ENCODE data around the gene PSMD4. TPM values are rescaled to one million over a fixed set of nuclear protein-coding genes. Genes with fewer than 3 reads are reported as not detected.
"Not testable (repeated sequence)": the region's sequence is repeated elsewhere in the genome, so short reads cannot be mapped to it uniquely, and the experiment has no call there.

PSMD4 gene
- total RNA-seq, 1 donor from 2014 or later: 285 TPM

GRCh38 chr1:151246786-151247185 lies 7.7 kb upstream of the PSMD4 start:
- peaks cover 52% of the 10 kb centered on the region for H3K36me3 Mint-ChIP-seq (ENCODE audit: low read depth)

GRCh38 chr1:151251656-151252470 lies 2.7 kb upstream of the PSMD4 start:
- Mint-ChIP-seq H3K9me3 (no peaks in the 10 kb centered on the region), H3K27ac (no peak overlapping the region), H3K36me3 (ENCODE audit: low read depth) (peaks cover 24% of the 10 kb centered on the region), H3K4me1 (ENCODE audit: low read depth) (peaks cover 11% of the 10 kb centered on the region), H3K4me3 (no peak overlapping the region), H3K27me3 (ENCODE audit: insufficient read depth) (no peaks in the 10 kb centered on the region)
- peak; percentile 48 for DNase-seq (ENCODE audit: low spot score)
- intact Hi-C loops (cut with micrococcal nuclease): loop anchor here (1.0 kb wide), 2 partner anchors 56 to 153 kb away; no protein-coding TSS in a partner anchor

More at GRCh38 chr1:151246786-151247185, 7.7 kb upstream of the PSMD4 start:
- no peaks in the 10 kb centered on the region for H3K27me3 Mint-ChIP-seq (ENCODE audit: insufficient read depth)
- DNase-seq (ENCODE audit: low spot score): no peak
- H3K4me3 Mint-ChIP-seq: no peak overlapping the region
- H3K4me1 Mint-ChIP-seq (ENCODE audit: low read depth): no peaks in the 10 kb centered on the region
- no peaks in the 10 kb centered on the region for H3K9me3 Mint-ChIP-seq
- intact Hi-C loops (cut with micrococcal nuclease): no loop called here
- no peak overlapping the region for H3K27ac Mint-ChIP-seq

- no peak for DNase-seq (ENCODE audit: low spot score)
- H3K4me3 Mint-ChIP-seq: peak overlapping the region; percentile 98
- peak overlapping the region; percentile 88 for H3K27ac Mint-ChIP-seq
- no peaks in the 10 kb centered on the region for H3K9me3 Mint-ChIP-seq
- H3K36me3 Mint-ChIP-seq (ENCODE audit: low read depth): peaks cover 9% of the 10 kb centered on the region
- intact Hi-C loops (cut with micrococcal nuclease): loop anchor here (2.0 kb wide), 2 partner anchors 85 to 199 kb away; no protein-coding TSS in a partner anchor
- peaks cover 17% of the 10 kb centered on the region for H3K4me1 Mint-ChIP-seq (ENCODE audit: low read depth)
- H3K27me3 Mint-ChIP-seq (ENCODE audit: insufficient read depth): no peaks in the 10 kb centered on the region
These were observed 847 bp downstream of the PSMD4 start for GRCh38 chr1:151255381-151255780.

GRCh38 chr1:151259351-151259750 lies 4.8 kb downstream of the PSMD4 start:
- Mint-ChIP-seq H3K9me3 (no peaks in the 10 kb centered on the region), H3K4me3 (no peak overlapping the region), H3K4me1 (ENCODE audit: low read depth) (peaks cover 17% of the 10 kb centered on the region), H3K27ac (no peak overlapping the region), H3K36me3 (ENCODE audit: low read depth) (peaks cover 15% of the 10 kb centered on the region), H3K27me3 (ENCODE audit: insufficient read depth) (no peaks in the 10 kb centered on the region)
- no peak for DNase-seq (ENCODE audit: low spot score)
- intact Hi-C loops (cut with micrococcal nuclease): no loop called here

GRCh38 chr1:151265446-151266236 lies 11.1 kb downstream of the PSMD4 start:
- Mint-ChIP-seq H3K27ac (no peak overlapping the region), H3K4me3 (no peak overlapping the region), H3K27me3 (ENCODE audit: insufficient read depth) (no peaks in the 10 kb centered on the region), H3K9me3 (no peaks in the 10 kb centered on the region), H3K4me1 (ENCODE audit: low read depth) (no peaks in the 10 kb centered on the region), H3K36me3 (ENCODE audit: low read depth) (peaks cover 43% of the 10 kb centered on the region)
- no peak for DNase-seq (ENCODE audit: low spot score)
- intact Hi-C loops (cut with micrococcal nuclease): no loop called here

GRCh38 chr1:151266315-151266714 lies 11.8 kb downstream of the PSMD4 start:
- no peaks in the 10 kb centered on the region for H3K27me3 Mint-ChIP-seq (ENCODE audit: insufficient read depth)
- H3K27ac Mint-ChIP-seq: no peak overlapping the region
- peaks cover 44% of the 10 kb centered on the region for H3K36me3 Mint-ChIP-seq (ENCODE audit: low read depth)
- intact Hi-C loops (cut with micrococcal nuclease): no loop called here
- H3K4me3 Mint-ChIP-seq: no peak overlapping the region
- DNase-seq (ENCODE audit: low spot score): no peak
- no peaks in the 10 kb centered on the region for H3K4me1 Mint-ChIP-seq (ENCODE audit: low read depth)
- no peaks in the 10 kb centered on the region for H3K9me3 Mint-ChIP-seq

GRCh38 chr1:151266821-151267220 lies 12.3 kb downstream of the PSMD4 start:
- H3K36me3 Mint-ChIP-seq (ENCODE audit: low read depth): peaks cover 48% of the 10 kb centered on the region
- no peaks in the 10 kb centered on the region for H3K9me3 Mint-ChIP-seq
- H3K4me1 Mint-ChIP-seq (ENCODE audit: low read depth): no peaks in the 10 kb centered on the region
- H3K27me3 Mint-ChIP-seq (ENCODE audit: insufficient read depth): no peaks in the 10 kb centered on the region
- no peak overlapping the region for H3K4me3 Mint-ChIP-seq
- H3K27ac Mint-ChIP-seq: no peak overlapping the region
- intact Hi-C loops (cut with micrococcal nuclease): no loop called here
- DNase-seq (ENCODE audit: low spot score): no peak

GRCh38 chr1:151267760-151268159 lies 13.2 kb downstream of the PSMD4 start:
- Mint-ChIP-seq H3K27me3 (ENCODE audit: insufficient read depth) (no peaks in the 10 kb centered on the region), H3K27ac (no peak overlapping the region), H3K9me3 (no peaks in the 10 kb centered on the region), H3K36me3 (ENCODE audit: low read depth) (peaks cover 46% of the 10 kb centered on the region), H3K4me1 (ENCODE audit: low read depth) (no peaks in the 10 kb centered on the region), H3K4me3 (no peak overlapping the region)
- intact Hi-C loops (cut with micrococcal nuclease): no loop called here
- DNase-seq (ENCODE audit: low spot score): no peak

- Mint-ChIP-seq H3K27ac (no peak overlapping the region), H3K9me3 (no peaks in the 10 kb centered on the region), H3K27me3 (ENCODE audit: insufficient read depth) (no peaks in the 10 kb centered on the region)
These were observed 19.5 kb downstream of the PSMD4 start for GRCh38 chr1:151273924-151274466.

GRCh38 chr1:151275341-151275740 lies 20.8 kb downstream of the PSMD4 start:
- H3K27me3 Mint-ChIP-seq (ENCODE audit: insufficient read depth); H3K9me3 Mint-ChIP-seq; H3K4me3 Mint-ChIP-seq; intact Hi-C loops (cut with micrococcal nuclease); DNase-seq (ENCODE audit: low spot score); H3K27ac Mint-ChIP-seq: not testable (repeated sequence)
- H3K4me1 Mint-ChIP-seq (ENCODE audit: low read depth): peaks cover 23% of the 10 kb centered on the region
- peaks cover 21% of the 10 kb centered on the region for H3K36me3 Mint-ChIP-seq (ENCODE audit: low read depth)

More at GRCh38 chr1:151273924-151274466, 19.5 kb downstream of the PSMD4 start:
- H3K4me3 Mint-ChIP-seq: no peak overlapping the region
- H3K4me1 Mint-ChIP-seq (ENCODE audit: low read depth): peaks cover 21% of the 10 kb centered on the region
- peaks cover 26% of the 10 kb centered on the region for H3K36me3 Mint-ChIP-seq (ENCODE audit: low read depth)
- intact Hi-C loops (cut with micrococcal nuclease): no loop called here
- no peak for DNase-seq (ENCODE audit: low spot score)

GRCh38 chr1:151277249-151277648 lies 22.7 kb downstream of the PSMD4 start:
- H3K9me3 Mint-ChIP-seq: no peaks in the 10 kb centered on the region
- H3K4me3 Mint-ChIP-seq: peak overlapping the region; percentile 3
- intact Hi-C loops (cut with micrococcal nuclease): loop anchor here (1.0 kb wide), 1 partner anchor 23 kb away; the partner anchor contains the start of gene PSMD4
- DNase-seq (ENCODE audit: low spot score): no peak
- H3K27ac Mint-ChIP-seq: peak overlapping the region; percentile 62
- peaks cover 15% of the 10 kb centered on the region for H3K36me3 Mint-ChIP-seq (ENCODE audit: low read depth)
- H3K4me1 Mint-ChIP-seq (ENCODE audit: low read depth): peaks cover 23% of the 10 kb centered on the region
- no peaks in the 10 kb centered on the region for H3K27me3 Mint-ChIP-seq (ENCODE audit: insufficient read depth)

- peak; percentile 94 for DNase-seq (ENCODE audit: low spot score)
- peak overlapping the region; percentile 100 for H3K27ac Mint-ChIP-seq
- no peaks in the 10 kb centered on the region for H3K9me3 Mint-ChIP-seq
- H3K4me1 Mint-ChIP-seq (ENCODE audit: low read depth): peaks cover 44% of the 10 kb centered on the region
- no peaks in the 10 kb centered on the region for H3K27me3 Mint-ChIP-seq (ENCODE audit: insufficient read depth)
- H3K4me3 Mint-ChIP-seq: peak overlapping the region; percentile 94
- peaks cover 14% of the 10 kb centered on the region for H3K36me3 Mint-ChIP-seq (ENCODE audit: low read depth)
- intact Hi-C loops (cut with micrococcal nuclease): loop anchor here (1.0 to 5.0 kb wide), 17 partner anchors 27 to 509 kb away; partner anchors contain the start of genes ARNT, CDC42SE1, GABPB2 and LYSMD1
These were observed 26.9 kb downstream of the PSMD4 start for GRCh38 chr1:151281225-151281968.

All from activated T-helper 1 cell treated with anti-CD3 and anti-CD28 coated beads, Interleukin-12 subunit alpha, Interleukin-12 subunit beta, Interleukin-2, Interleukin-4 antibody, amounts not matched to agents 30 ng/mL and 10 ng/mL and 1 ng/mL, durations not matched to agents 14 hours and 24 hours and 36 hours (primary cell).